ENCODE results near the gene PADI2. TPM values are rescaled to one million over a fixed set of nuclear protein-coding genes. Genes with fewer than 3 reads are reported as not detected.

The PADI2 gene
- total RNA-seq, 4 donors from 2014 or later = 2.2 to 26.7 (median 15.3) TPM

DNA sequence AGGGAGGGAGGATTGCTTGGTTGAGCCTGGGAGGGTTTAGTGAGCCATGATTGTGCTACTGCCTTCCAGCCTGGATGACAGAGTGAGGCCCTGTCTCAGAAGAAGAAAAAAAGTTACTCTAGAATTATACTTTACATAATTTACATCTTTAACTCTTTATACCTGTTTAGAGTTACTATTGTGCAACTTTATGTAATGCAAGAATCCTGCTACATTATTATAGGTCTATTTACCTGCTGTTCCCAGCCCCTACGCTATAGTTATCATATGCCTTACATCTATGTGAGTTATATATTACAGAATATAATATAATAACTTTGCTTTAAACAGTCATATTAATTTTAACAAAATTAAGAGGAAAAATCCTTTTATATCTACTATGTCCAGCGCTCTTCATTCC is 79.7 kb downstream of the PADI2 start:
- TF ChIP-seq CTCF (IDR thresholded peaks at IDR 0.05) (no peak), POLR2A (IDR thresholded peaks at IDR 0.05) (no peak)
- DNase-seq (ENCODE audit: low spot score in 2 of 2) = no peak
- 98 to 99% methylated on average over 2 of the region's 2 CpGs for WGBS, 2 donors
- intact Hi-C loops (cut with DNase I; ENCODE audit: low total_unique reads) = no loop called here
- no peak overlapping the region for H3K4me3 ChIP-seq (ENCODE audit: low read depth, poor library complexity, severe bottlenecking)

- no peak overlapping the region for H3K4me3 ChIP-seq (ENCODE audit: low read depth, poor library complexity, severe bottlenecking)
- 80 to 87% methylated on average over 4 of the region's 4 CpGs for WGBS, 2 donors
- TF ChIP-seq POLR2A (IDR thresholded peaks at IDR 0.05) (no peak), CTCF (IDR thresholded peaks at IDR 0.05) (no peak)
- intact Hi-C loops (cut with DNase I; ENCODE audit: low total_unique reads) = no loop called here
- no peak for DNase-seq (ENCODE audit: low spot score in 2 of 2)
Observed at GRCh38 chr1:17033481-17033880, 85.8 kb downstream of the PADI2 start.

GRCh38 chr1:17032741-17033140 is 86.5 kb downstream of the PADI2 start:
- 68 to 77% methylated on average over 3 of the region's 3 CpGs for WGBS, 2 donors
- TF ChIP-seq POLR2A (IDR thresholded peaks at IDR 0.05) (no peak), CTCF (IDR thresholded peaks at IDR 0.05) (no peak)
- no peak for DNase-seq (ENCODE audit: low spot score in 2 of 2)
- intact Hi-C loops (cut with DNase I; ENCODE audit: low total_unique reads) = no loop called here
- no peak overlapping the region for H3K4me3 ChIP-seq (ENCODE audit: low read depth, poor library complexity, severe bottlenecking)

DNA sequence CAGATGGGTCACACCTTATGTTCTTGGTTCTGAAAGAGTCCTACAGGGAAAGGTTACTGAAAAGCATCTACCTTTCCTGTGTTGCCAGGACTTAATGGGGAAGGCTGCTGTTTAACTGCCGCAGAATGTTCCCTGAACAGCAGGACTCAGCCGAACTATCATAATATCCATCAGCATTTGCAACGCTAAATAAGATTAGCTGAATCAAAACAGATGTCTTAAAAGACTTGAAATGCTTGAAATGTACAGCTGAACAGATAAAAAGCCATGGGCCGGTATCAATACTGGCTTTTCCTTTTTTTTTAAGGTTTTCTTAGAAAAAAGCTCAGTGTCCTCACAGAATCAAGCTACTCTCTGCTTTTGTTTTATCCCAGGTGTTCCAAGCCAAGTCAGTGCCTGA is 87.8 kb downstream of the PADI2 start:
- intact Hi-C loops (cut with DNase I; ENCODE audit: low total_unique reads) = no loop called here
- no peak for DNase-seq (ENCODE audit: low spot score in 2 of 2)
- WGBS, 2 donors = 90 to 93% methylated on average over 4 of the region's 4 CpGs
- H3K4me3 ChIP-seq (ENCODE audit: low read depth, poor library complexity, severe bottlenecking) = no peak overlapping the region
- TF ChIP-seq POLR2A (IDR thresholded peaks at IDR 0.05) (no peak), CTCF (IDR thresholded peaks at IDR 0.05) (no peak)

GRCh38 chr1:17030206-17030605 is 89.0 kb downstream of the PADI2 start:
- no peak overlapping the region for H3K4me3 ChIP-seq (ENCODE audit: low read depth, poor library complexity, severe bottlenecking)
- no peak for DNase-seq (ENCODE audit: low spot score in 2 of 2)
- TF ChIP-seq CTCF (IDR thresholded peaks at IDR 0.05) (no peak), POLR2A (IDR thresholded peaks at IDR 0.05) (no peak)
- 77 to 81% methylated on average over 4 of the region's 4 CpGs for WGBS, 2 donors
- intact Hi-C loops (cut with DNase I; ENCODE audit: low total_unique reads) = no loop called here

DNA sequence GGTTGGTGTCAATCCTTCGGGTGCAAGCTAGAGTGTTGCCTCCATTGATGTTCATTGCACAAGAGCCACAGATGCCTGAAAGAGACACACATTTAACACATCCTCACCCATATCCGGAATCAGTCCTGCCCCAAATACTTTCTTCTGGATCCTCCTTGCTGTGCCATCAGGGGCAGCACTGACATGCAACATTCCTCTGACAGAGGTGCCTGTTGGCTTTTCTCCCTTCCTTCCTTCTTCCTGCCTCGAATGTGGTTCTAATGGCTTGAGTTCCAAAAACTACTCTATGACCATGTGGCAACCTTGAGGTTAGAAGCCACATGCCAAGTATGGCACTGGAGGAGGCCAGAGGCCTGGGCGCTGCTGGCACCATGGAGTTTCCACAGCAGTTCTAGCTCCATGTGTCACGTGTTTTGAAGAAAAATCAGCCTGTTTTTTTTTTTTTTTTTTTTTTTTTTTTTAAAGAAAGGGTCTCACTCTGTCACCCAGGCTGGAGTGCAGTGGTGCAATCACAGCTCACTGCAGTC is 90.5 kb downstream of the PADI2 start:
- TF ChIP-seq CTCF (IDR thresholded peaks at IDR 0.05) (no peak), POLR2A (IDR thresholded peaks at IDR 0.05) (no peak)
- WGBS, 2 donors = 62 to 64% methylated on average over 5 of the region's 5 CpGs
- no peak for DNase-seq (ENCODE audit: low spot score in 2 of 2)
- intact Hi-C loops (cut with DNase I; ENCODE audit: low total_unique reads) = no loop called here
- no peak overlapping the region for H3K4me3 ChIP-seq (ENCODE audit: low read depth, poor library complexity, severe bottlenecking)
